ENCODE data around the gene B4GALT5.

The B4GALT5 gene

DNA sequence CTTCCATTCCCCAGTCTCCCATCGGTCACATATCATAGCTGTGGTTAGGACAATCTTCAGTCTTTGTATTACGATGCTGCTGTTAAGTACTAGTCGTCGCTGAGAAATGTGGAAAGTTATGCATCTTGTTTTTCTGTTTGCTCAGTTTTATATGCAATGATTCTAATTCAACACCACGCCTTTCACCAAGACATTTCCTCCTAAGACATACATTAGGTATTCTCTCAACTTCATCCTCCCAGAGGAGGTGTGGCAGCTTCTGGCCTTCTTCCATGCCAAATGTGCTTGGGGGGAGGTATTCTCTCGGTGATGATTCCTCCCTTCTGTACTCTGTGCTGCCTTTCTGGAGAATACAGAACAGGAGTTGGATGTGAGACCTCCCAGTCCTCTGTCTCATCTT is 66.1 kb downstream of the B4GALT5 start:
- TF ChIP-seq CTCF (IDR thresholded peaks at IDR 0.05; ENCODE audit: unreplicated experiment in 3 of 3) = no peak
- Mint-ChIP-seq H3K4me3 (no peak overlapping the region), H3K36me3 (ENCODE audit: low read depth) (peaks cover 57% of the 10 kb centered on the region), H3K27me3 (ENCODE audit: low read depth) (no peaks in the 10 kb centered on the region), H3K4me1 (peaks cover 5% of the 10 kb centered on the region), H3K27ac (no peak overlapping the region), H3K9me3 (no peaks in the 10 kb centered on the region)

GRCh38 chr20:49646528-49646927 is 67.2 kb downstream of the B4GALT5 start:
- Mint-ChIP-seq H3K4me1 (peaks cover 11% of the 10 kb centered on the region), H3K4me3 (no peak overlapping the region), H3K9me3 (no peaks in the 10 kb centered on the region), H3K27ac (no peak overlapping the region), H3K27me3 (ENCODE audit: low read depth) (no peaks in the 10 kb centered on the region), H3K36me3 (ENCODE audit: low read depth) (peaks cover 58% of the 10 kb centered on the region)
- TF ChIP-seq CTCF (IDR thresholded peaks at IDR 0.05; ENCODE audit: unreplicated experiment in 3 of 3) = no peak

- peaks cover 15% of the 10 kb centered on the region for H3K4me1 Mint-ChIP-seq
- TF ChIP-seq CTCF (IDR thresholded peaks at IDR 0.05; ENCODE audit: unreplicated experiment in 3 of 3) = no peak
These were observed 67.6 kb downstream of the B4GALT5 start for GRCh38 chr20:49646126-49646525.

DNA sequence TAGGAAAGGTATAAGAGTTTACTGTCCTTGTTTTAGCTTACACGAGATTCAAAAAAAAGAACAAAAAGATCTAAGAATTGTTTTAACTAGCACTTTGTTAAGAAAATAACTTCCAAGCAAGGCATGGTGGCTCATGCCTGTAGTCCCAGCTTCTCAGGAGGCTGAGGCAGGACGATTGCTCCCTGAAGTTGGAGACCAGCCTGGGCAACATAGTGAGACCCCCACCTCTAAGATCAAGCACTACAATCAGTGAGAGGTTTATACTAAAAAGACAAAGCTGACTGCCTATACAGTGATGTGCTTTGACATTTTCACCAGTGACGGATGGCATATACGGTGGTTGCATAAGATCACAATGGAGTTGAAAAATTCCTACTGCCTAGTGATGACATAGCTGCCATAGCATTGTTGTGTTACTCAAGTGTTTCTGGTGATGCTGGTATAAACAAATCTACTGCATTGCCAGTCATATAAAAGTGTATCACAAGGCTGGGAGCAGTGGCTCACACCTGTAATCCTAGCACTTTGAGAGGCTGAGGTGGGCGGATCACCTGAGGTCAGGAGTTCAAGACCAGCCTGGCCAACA is 68.6 kb downstream of the B4GALT5 start:
- Mint-ChIP-seq H3K27me3 (ENCODE audit: low read depth) (no peaks in the 10 kb centered on the region), H3K36me3 (ENCODE audit: low read depth) (peaks cover 70% of the 10 kb centered on the region), H3K27ac (no peak overlapping the region), H3K4me1 (peaks cover 16% of the 10 kb centered on the region), H3K9me3 (no peaks in the 10 kb centered on the region), H3K4me3 (no peak overlapping the region)
- TF ChIP-seq CTCF (IDR thresholded peaks at IDR 0.05; ENCODE audit: unreplicated experiment in 3 of 3) = no peak

More at GRCh38 chr20:49646126-49646525, 67.6 kb downstream of the B4GALT5 start:
- peaks cover 62% of the 10 kb centered on the region for H3K36me3 Mint-ChIP-seq (ENCODE audit: low read depth)
- H3K9me3 Mint-ChIP-seq = no peaks in the 10 kb centered on the region
- no peaks in the 10 kb centered on the region for H3K27me3 Mint-ChIP-seq (ENCODE audit: low read depth)
- H3K4me3 Mint-ChIP-seq = no peak overlapping the region
- H3K27ac Mint-ChIP-seq = no peak overlapping the region

DNA sequence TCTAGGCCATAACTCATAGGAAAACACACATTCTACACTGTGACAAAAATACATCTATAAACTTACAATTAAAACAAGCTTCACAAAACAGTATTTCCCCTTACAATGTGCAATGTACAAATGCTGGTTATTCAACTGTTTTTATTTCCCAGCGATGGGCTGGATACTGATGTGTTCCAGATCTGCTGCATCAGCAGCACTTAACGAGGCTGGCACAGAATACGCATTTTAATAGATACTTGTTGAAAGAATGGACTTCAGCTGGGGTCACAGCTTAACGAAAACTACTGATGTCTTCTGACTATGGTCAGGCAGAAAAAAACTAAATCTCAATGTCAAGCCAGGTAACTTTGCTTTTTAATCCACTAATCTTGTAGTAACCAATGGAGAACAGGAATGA is 70.9 kb downstream of the B4GALT5 start:
- Mint-ChIP-seq H3K4me1 (peaks cover 16% of the 10 kb centered on the region), H3K27ac (peak overlapping the region; percentile 22 to 79 (median 67)), H3K27me3 (ENCODE audit: low read depth) (no peaks in the 10 kb centered on the region), H3K36me3 (ENCODE audit: low read depth) (peaks cover 74% of the 10 kb centered on the region), H3K9me3 (no peaks in the 10 kb centered on the region), H3K4me3 (no peak overlapping the region)
- TF ChIP-seq CTCF (IDR thresholded peaks at IDR 0.05; ENCODE audit: unreplicated experiment in 3 of 3) = no peak

Data from nephron (organoid).